Vagina (tissue), 2 donors: ENCODE data around the gene ALDH1B1.

Experiments used
- POLR2A ChIP-seq, 2 donors: fragments of 450-650 bp; IDR thresholded peaks; one replicate each; pipeline ENCODE4 v1.6.1; 2017; ENCODE audit warnings: antibody characterized with exemption in 2 of 2, mild to moderate bottlenecking in 2 of 2, moderate library complexity in 2 of 2
- POLR2AphosphoS5 ChIP-seq, 2 donors: sonication (generic); formaldehyde crosslinking; IDR thresholded peaks; one replicate each; pipeline ENCODE4 v1.9.0; 2017; ENCODE audit warnings: antibody characterized with exemption in 2 of 2, mild to moderate bottlenecking in 2 of 2, low read depth in 1 of 2; ENCODE audit not compliant: insufficient read depth in 1 of 2
- TF ChIP-seq, protein P1 (sequence below), 3 experiments: fragments of 450-650 bp in 2 of 3; fragments of 200-600 bp in 1 of 3; sonication (generic) in 1 of 3; IDR thresholded peaks; one replicate each; pipeline ENCODE4 v1.5.1; 2017 to 2019; ENCODE audit warnings: antibody characterized with exemption in 3 of 3, mild to moderate bottlenecking in 2 of 3, moderate library complexity in 2 of 3

DNA sequence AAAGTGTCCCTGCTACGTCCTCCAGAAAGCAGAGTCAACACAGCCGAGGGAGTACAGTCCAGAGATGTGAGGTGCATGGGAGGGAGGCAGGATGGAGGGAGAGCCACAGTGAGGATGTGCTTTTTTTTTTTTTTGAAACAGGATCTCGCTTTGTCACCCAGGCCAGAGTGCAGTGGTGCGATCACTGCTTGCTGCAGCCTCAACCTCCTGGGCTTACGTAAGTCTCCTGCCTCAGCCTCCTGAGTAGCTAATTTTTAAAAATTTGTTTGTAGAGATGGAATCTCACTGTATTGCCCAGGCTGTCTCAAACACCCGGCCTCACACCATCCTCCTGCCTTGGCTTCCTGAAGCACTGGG, 33.2 kb upstream of the ALDH1B1 start:
- TF ChIP-seq POLR2AphosphoS5 (IDR thresholded peaks at IDR 0.05; ENCODE audit: insufficient read depth in 1 of 2, low read depth in 1 of 2) (no peak), POLR2A (IDR thresholded peaks at IDR 0.05) (no peak)
- TF ChIP-seq, protein P1, sequence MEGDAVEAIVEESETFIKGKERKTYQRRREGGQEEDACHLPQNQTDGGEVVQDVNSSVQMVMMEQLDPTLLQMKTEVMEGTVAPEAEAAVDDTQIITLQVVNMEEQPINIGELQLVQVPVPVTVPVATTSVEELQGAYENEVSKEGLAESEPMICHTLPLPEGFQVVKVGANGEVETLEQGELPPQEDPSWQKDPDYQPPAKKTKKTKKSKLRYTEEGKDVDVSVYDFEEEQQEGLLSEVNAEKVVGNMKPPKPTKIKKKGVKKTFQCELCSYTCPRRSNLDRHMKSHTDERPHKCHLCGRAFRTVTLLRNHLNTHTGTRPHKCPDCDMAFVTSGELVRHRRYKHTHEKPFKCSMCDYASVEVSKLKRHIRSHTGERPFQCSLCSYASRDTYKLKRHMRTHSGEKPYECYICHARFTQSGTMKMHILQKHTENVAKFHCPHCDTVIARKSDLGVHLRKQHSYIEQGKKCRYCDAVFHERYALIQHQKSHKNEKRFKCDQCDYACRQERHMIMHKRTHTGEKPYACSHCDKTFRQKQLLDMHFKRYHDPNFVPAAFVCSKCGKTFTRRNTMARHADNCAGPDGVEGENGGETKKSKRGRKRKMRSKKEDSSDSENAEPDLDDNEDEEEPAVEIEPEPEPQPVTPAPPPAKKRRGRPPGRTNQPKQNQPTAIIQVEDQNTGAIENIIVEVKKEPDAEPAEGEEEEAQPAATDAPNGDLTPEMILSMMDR (IDR thresholded peaks at IDR 0.05), result no peak
